Erythroblast (primary cell): ENCODE results near the gene SCAMP2.

Experiments
- GATA1 ChIP-seq: IDR thresholded peaks from 2 replicates; pipeline ENCODE4 v1.6.1; 2011; ENCODE audit warnings: low read depth, mild to moderate bottlenecking, control low read depth, low read length, moderate library complexity
- POLR2A ChIP-seq: IDR thresholded peaks from 2 replicates; pipeline ENCODE4 v1.6.1; 2011; ENCODE audit warnings: mild to moderate bottlenecking, low read length

- TF ChIP-seq POLR2A (no peak), GATA1 (no peak)
Measured at GRCh38 chr15:74847432-74847831, 25.7 kb downstream of the SCAMP2 start.
